HG02970 (cell line): Measurements from ENCODE around the gene DUSP15.
"Not testable (repeated sequence)": the region's sequence is repeated elsewhere in the genome, so short reads cannot be mapped to it uniquely, and the experiment has no call there.

Source experiments
- ATAC-seq: cut with Tn5 transposase; IDR thresholded peaks from one replicate; pipeline ENCODE4 v1.9.1; 2021; ENCODE audit warnings: mild to moderate bottlenecking, moderate library complexity, moderate number of reproducible peaks; ENCODE audit not compliant: unreplicated experiment, low FRiP score

The DUSP15 gene

GRCh38 chr20:31826074-31826473, 44.3 kb downstream of the DUSP15 start:
- no peak for ATAC-seq

- no peak for ATAC-seq
Measured at GRCh38 chr20:31824554-31825313, 45.6 kb downstream of the DUSP15 start.

GRCh38 chr20:31824125-31824485, 46.2 kb downstream of the DUSP15 start:
- ATAC-seq, result no peak

GRCh38 chr20:31823360-31824124, 46.8 kb downstream of the DUSP15 start:
- ATAC-seq, result no peak

- ATAC-seq, result no peak
Measured at GRCh38 chr20:31822421-31823330, 47.7 kb downstream of the DUSP15 start.

GRCh38 chr20:31821427-31821826, 48.9 kb downstream of the DUSP15 start:
- ATAC-seq, result no peak

GRCh38 chr20:31820228-31820627, 50.1 kb downstream of the DUSP15 start:
- ATAC-seq, result no peak

- no peak for ATAC-seq
Measured at GRCh38 chr20:31819083-31819784, 51.1 kb downstream of the DUSP15 start, which contains the start of gene MYLK2. TSS of gene MYLK2 (plus strand) at chr20:31819356. CDS start at chr20:31819581, 225 bp downstream.

GRCh38 chr20:31818376-31818908, 51.9 kb downstream of the DUSP15 start:
- no peak for ATAC-seq

GRCh38 chr20:31817461-31817860, 52.9 kb downstream of the DUSP15 start:
- ATAC-seq, result no peak

GRCh38 chr20:31816221-31816620, 54.1 kb downstream of the DUSP15 start:
- no peak for ATAC-seq

- ATAC-seq, result no peak
Measured at GRCh38 chr20:31815408-31816188, 54.7 kb downstream of the DUSP15 start.

- not testable (repeated sequence) for ATAC-seq
Measured at GRCh38 chr20:31814142-31814541, 56.2 kb downstream of the DUSP15 start.

GRCh38 chr20:31813611-31814010, 56.7 kb downstream of the DUSP15 start:
- ATAC-seq, result no peak

- ATAC-seq, result no peak
Measured at GRCh38 chr20:31811796-31812728, 58.3 kb downstream of the DUSP15 start.

- no peak for ATAC-seq
Measured at GRCh38 chr20:31811198-31811597, 59.1 kb downstream of the DUSP15 start.
